Midbrain (tissue), 1 donor: ENCODE data around the gene YRDC.
"Not testable (repeated sequence)": the region's sequence is repeated elsewhere in the genome, so short reads cannot be mapped to it uniquely, and the experiment has no call there.

Source experiments
- DNase-seq: peaks from one replicate; lab custom pipeline; 2025; lab: John Stamatoyannopoulos, UW

Gene YRDC

DNA sequence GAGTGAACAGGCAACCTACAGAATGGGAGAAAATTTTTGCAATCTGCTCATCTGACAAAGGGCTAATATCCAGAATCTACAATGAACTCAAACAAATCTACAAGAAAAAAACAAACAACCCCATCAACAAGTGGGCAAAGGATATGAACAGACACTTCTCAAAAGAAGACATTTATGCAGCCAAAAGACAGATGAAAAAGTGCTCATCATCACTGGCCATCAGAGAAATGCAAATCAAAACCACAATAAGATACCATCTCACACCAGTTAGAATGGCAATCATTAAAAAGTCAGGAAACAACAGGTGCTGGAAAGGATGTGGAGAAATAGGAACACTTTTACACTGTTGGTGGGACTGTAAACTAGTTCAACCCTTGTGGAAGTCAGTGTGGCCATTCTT, 36.6 kb downstream of the YRDC start:
- DNase-seq = not testable (repeated sequence)

DNA sequence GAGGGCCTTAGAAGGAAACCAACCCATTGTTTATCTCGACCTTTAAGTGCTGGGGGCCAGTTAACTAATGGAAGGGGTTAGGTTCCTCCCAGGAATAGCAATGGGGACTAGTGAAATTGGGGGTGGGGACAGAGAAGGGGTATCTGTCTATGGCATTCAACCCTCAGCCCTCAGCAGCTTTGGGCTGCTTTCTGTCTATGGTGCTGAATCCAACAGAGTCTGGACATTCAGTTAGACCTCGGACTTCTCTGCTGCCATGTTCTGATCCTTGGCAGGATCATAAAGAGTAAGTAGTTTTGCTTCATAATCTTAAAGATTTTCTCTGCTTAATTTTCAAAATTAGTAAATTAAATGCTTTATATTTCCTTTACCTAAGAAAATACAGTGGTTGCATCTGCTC, 40.5 kb downstream of the YRDC start:
- DNase-seq = no peak

DNA sequence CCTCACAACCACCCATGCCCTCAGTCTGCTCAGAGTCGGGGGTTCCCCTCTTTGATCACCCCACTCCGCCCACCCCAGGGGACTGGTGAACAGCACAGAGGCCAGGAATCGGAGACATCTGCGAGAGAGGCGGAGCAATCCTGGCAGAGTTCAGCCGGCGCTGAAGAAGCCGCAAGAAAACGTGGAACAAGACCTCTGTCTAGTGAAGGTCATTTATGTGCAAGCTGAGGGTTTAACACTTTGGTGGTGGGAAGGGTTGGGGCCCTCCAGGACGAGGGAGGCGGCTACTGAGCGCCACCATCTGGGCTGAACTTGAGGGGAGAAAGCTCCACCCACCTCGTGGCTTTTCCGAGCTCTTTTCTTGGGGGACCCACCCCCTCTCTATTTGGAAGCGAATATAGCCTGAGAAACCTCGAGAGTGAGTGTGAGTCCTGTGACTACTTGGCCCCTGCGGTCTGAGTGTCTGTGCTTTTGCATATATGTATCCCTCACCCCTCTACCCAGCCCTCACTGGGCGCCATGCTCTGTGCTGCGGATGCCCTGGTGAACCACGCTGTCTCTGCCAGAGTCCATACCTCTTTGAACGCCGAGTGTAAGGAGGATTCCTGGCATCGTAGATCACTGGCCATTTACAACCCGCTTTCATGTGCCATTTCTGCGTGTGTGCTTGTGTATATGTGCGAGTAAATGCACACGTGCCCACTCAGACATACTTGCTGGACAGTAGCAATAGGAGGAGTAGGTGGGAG, 41.9 kb downstream of the YRDC start:
- peak; percentile 10 for DNase-seq

DNA sequence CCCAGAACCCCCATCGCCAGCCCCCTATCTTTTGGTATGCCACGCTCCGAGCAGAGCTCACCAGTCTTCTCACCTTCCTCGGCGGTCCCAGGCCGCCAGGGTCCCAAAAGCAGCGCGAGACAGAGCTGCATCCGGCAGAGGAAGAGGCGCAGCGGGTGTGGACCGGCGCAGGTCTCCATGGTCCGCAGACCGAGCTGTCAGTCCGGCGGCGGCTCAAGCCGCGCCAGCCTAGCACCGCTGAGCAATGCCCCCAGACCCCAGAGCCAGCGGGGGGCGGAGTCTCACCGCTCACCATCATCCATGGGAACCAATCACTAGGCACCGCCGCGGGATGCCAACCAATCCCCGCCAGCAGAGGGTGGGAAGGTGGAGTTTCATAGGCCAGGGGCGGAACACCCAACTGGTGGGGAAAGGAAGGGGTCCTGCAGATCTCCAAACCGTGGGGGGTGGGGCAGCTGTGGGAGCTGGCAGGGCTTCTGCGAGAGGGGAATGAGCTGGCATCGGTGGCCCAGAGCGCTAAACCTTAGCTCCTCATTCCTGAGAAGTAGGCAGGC, 43.0 kb downstream of the YRDC start, which contains the start of gene EPHA10:
TSS of gene EPHA10 (minus strand) at position 233 of the 554 bp plus-strand sequence. CDS start at position 179, 54 bp downstream.
- no peak for DNase-seq

DNA sequence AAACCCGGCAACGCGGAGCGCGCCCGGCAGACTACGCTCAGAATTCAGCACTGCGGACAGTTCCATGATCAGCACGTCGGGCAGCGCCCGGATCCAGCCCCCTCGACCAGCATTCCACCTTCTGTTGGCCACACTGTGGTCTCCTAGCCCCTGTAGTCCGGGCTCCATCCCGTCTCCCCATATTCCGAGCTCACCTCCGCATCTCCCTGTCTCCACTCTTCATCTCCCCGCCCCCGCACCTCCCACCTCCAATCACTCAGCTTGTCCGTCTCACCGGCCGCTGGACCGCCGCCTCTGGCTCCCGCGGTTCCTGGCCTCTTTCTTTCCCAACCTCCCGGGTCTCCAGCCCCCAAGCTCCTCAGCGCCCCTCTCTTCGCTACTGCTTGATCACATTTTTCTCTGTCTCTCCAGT, 43.6 kb downstream of the YRDC start:
- DNase-seq = no peak

DNA sequence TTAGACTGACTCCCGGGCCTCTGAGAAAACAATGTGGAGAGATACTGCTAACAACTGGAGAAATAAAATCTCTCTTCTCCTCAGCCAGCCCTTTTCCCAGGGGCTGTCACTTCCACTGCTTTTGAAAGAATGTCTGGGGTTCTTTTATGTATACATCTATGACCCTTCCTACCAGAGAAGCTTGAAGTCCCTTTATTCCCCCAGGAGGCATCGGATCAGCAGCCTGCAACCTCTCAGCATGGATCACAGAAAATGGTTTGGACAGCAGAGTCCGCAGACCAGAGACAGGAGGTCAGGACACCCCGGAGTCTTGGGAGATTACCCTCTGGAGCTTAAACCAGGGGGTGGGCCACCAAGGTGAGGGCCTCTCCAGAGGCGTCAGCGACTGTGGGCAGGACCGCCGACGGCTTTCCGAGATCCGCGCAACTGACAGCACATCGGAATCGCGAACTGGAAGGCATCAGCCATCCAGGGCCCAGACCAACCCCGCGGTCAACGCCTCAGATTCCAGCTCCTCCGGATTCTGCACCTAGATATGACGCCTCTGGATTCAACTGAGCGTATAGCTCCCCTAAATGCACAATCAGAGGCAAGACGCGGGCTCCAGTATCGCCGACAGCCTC, 44.1 kb downstream of the YRDC start:
- DNase-seq = no peak

DNA sequence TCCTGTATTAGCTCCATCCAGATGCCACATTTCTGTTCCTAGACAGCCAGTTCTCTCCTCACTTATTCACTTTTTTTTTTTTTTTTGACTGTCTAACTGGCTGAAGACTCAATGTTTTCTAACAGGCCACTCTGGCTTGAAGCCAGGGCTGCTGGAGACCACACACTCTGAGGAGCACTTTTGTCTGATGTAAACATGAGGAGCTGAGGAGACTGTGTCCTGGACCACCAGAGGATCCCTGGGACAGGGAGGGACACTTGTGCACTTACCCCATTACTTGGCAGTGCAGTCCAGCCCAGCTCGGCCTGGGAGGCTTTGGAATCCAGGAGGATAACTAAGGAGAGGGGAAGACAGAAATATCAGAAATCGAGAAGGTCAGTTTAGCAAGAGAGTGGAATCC, 45.5 kb downstream of the YRDC start:
- no peak for DNase-seq

DNA sequence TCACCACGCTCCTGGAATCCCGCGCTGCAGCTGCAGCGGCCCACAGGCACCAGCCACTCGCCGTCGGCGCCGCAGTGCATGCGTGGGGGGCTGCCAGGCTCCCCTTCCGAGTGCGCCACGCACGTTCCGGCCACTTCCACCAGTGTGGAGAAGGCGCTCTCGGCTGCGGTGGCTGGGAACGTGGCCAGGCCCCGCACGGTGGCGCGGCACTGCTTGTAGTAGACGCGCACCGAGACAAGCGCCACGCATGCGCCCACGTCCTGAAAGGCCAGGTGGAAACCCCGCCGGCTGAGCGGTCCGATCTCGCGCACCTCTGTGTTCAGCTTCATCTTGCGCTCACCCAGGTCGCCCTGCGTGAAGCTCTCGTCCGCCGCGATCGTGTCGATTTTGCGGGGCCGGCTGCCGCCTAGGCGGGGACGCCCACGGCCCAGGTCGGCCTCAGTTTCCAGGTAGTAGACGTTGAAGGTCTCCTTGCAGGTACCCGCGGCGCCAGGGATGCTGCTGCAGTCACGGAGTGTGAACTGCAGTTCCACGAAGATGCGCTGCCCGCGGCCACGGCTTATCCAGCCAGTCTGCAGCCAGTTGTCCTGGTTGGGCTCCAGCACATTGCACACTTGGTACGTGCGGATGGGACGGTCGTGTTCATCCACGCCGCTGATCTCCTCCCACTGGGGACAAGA, 46.5 kb downstream of the YRDC start:
- no peak for DNase-seq

DNA sequence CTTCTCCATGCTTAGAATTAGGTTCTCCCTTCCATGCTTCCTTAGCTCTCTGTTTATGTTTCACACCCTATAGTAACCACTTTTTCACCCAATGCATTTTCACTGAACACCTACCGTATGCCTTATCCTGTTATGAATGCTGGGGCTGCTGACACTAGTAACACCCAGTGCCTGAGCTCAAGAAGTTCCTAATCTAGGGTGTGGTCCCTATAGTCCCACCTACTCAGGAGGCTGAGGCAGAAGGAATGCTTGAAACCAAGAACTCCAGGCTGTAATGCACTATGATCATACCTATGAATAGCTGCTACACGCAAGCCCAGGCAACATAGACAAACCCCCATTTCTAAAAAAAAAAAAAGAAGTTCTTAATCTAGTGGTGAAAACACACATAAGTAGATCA, 48.6 kb downstream of the YRDC start:
- no peak for DNase-seq

DNA sequence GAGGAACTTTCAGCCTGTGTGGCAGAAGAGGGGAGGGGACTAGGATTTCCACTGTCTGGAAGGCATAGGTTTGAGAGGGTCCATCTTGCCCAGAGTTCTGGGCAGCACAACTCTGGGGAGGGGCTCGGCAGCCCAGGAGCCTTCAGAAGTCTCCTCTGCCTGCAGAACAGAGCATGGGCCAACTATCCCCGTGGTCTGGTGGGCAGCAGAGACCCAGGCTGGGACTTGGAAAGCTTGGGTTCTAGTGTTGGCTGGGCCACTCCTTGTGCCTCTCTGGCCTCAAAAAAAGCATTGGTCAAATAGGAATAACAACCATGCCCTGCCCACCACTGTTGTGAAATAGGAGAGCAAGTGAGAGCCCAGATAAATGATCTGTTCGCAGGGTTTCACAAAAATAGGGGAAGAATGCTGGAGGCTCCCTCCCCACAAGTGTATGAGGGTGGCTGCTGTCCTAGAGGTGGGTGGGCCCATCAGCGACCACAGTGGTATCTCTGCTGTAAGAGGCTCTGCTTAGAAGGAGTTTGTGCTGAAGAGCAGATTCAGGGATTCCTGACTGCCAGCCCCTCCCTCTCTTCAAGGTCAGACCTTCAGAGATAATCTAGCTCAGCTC, 52.0 kb downstream of the YRDC start:
- no peak for DNase-seq

DNA sequence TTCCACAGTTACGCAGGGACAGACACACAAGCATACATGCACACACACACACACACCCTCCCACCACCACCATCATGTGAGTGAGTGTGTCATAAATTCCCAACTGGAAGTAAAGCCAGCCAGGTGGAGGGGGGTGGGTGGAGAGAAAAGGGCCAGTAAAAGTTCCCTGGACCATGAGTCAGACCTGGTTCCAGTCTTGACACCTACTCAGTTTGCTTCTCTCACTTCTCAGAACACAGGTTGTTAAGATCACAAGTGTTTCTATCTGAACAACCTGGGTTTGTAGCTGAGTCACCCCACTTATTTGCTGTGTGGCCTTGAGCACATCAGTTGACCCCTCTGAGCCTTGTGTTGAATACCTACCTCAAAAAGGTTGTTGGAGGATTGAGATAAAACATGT, 52.7 kb downstream of the YRDC start:
- no peak for DNase-seq

DNA sequence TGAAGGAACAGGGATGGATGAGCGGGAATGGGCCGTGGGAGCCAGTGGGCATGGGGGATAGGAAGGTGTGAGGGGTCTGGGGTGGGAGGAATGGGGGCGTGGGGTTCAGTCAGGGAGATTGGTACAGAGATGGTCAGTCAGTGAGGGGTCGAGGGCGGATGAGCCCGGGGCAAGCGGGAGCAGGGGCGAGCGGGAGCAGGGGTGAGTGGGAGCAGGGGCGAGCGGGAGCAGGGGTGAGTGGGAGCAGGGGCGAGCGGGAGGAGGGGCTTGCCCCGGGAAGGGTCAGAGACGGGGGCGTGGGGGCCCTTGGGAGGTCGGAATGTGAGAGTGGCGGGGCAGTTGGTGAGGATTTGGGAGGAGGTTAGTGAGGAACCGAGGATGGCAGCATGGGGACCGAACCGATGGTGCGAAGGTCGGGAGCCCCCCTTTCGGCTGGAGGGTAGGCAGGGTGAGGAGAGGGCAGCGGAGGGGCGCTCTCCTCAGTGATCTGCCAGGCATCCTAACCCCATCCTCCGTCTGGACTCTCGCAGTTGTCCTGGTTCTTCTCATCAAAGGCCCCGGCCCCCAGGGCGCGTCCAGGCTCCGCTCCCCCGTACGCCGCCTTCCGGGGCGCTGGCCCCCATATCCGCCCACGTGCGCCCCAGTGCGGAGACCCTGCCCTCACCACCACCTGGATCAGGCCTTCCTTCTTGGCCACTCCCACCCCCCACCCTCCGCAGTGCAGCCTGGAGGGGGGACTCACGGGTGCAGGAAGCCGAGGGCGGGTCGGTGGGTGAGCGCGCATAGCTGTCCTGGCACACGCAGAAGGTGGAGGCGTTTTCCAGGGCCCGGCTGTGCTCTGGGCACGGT, 54.3 kb downstream of the YRDC start:
- DNase-seq = no peak
